Tibial nerve (tissue), 4 donors: ENCODE data around the gene EIF3F. TPM values are rescaled to one million over a fixed set of nuclear protein-coding genes. Genes with fewer than 3 reads are reported as not detected.
A peak's percentile ranks its signal among the peaks of the same experiment; 100 is the strongest.

Experiments
- DNase-seq, 2 donors: peaks; one replicate each; pipeline ENCODE4 v3.0.0-alpha.2; 2019; ENCODE audit warnings: low spot score in 2 of 2
- H3K27ac ChIP-seq, 4 donors: fragments of 200-600 bp; sonication (generic) in 3 of 4; one replicate each; pipeline ENCODE4 v1.5.1; 2017 to 2019; ENCODE audit warnings: mild to moderate bottlenecking in 1 of 4
- H3K27me3 ChIP-seq, 2 donors: fragments of 200-600 bp; sonication (generic) in 1 of 2; one replicate each; pipeline versions ENCODE4 v1.5.1 to v1.6.0; 2017 to 2019
- H3K36me3 ChIP-seq, 3 donors: fragments of 200-600 bp; sonication (generic); one replicate each; pipeline ENCODE4 v1.5.1; 2018 to 2019
- H3K4me1 ChIP-seq, 4 donors: fragments of 200-600 bp; sonication (generic) in 3 of 4; one replicate each; pipeline ENCODE4 v1.5.1; 2017 to 2019
- H3K4me3 ChIP-seq, 4 donors: fragments of 200-600 bp; sonication (generic) in 3 of 4; one replicate each; pipeline ENCODE4 v1.5.1; 2017 to 2019; ENCODE audit warnings: mild to moderate bottlenecking in 1 of 4, moderate library complexity in 1 of 4
- H3K9me3 ChIP-seq, 4 donors: fragments of 200-600 bp; sonication (generic) in 3 of 4; one replicate each; pipeline ENCODE4 v1.5.1; 2017 to 2019
- CTCF ChIP-seq, 5 experiments: fragments of 200-600 bp in 3 of 5; fragments of 450-650 bp in 2 of 5; sonication (generic) in 3 of 5; IDR thresholded peaks; one replicate each; pipeline ENCODE4 v1.5.1; 2016 to 2019; ENCODE audit warnings: antibody characterized with exemption in 5 of 5, mild to moderate bottlenecking in 3 of 5, moderate library complexity in 2 of 5
- EP300 ChIP-seq, 2 donors: sonication (generic); formaldehyde crosslinking; IDR thresholded peaks; one replicate each; pipeline ENCODE4 v1.6.1; 2017; ENCODE audit warnings: antibody characterized with exemption in 2 of 2, mild to moderate bottlenecking in 1 of 2
- POLR2A ChIP-seq, 2 donors: fragments of 450-650 bp; IDR thresholded peaks; one replicate each; pipeline ENCODE4 v1.6.1; 2017; ENCODE audit warnings: antibody characterized with exemption in 2 of 2, mild to moderate bottlenecking in 2 of 2, moderate library complexity in 2 of 2
- WGBS, 2 donors: methylation state at CpG; one replicate each; pipeline ENCODE4 v1.1.5; 2018; 5-methylcytosine and 5-hydroxymethylcytosine counted together
- total RNA-seq, 4 donors: library from RNA; depleted of rRNA; stranded (reverse); fragments of >200 nt; gene quantifications; one replicate each; pipeline ENCODE4 v1.1.0, GENCODE V29; 2016

EIF3F gene
- total RNA-seq, 4 donors from 2014 or later, result 144 to 195 (median 162) TPM

- DNase-seq, result no peak
- TF ChIP-seq EP300 (IDR thresholded peaks at IDR 0.05) (peak in 1 of 2 donors; percentile 58), POLR2A (IDR thresholded peaks at IDR 0.05) (no peak)
- H3K27ac ChIP-seq, result peak overlapping the region in 2 of 4 donors; percentile 76 to 80
- no peaks in the 10 kb centered on the region for H3K36me3 ChIP-seq
- no peak overlapping the region for H3K4me3 ChIP-seq
- WGBS, 2 donors, result 50 to 58% methylated on average over 5 of the region's 5 CpGs
- no peaks in the 10 kb centered on the region for H3K27me3 ChIP-seq
- H3K4me1 ChIP-seq, result peaks cover 0 to 6% (median 0%) of the 10 kb centered on the region in 4 donors
- H3K9me3 ChIP-seq, result no peaks in the 10 kb centered on the region
Measured at GRCh38 chr11:7973011-7973410, 14.1 kb upstream of the EIF3F start.

- H3K36me3 ChIP-seq, result no peaks in the 10 kb centered on the region
- DNase-seq, result no peak
- H3K4me3 ChIP-seq, result no peak overlapping the region
- TF ChIP-seq EP300 (IDR thresholded peaks at IDR 0.05) (no peak), POLR2A (IDR thresholded peaks at IDR 0.05) (no peak), CTCF (IDR thresholded peaks at IDR 0.05) (no peak)
- H3K9me3 ChIP-seq, result no peaks in the 10 kb centered on the region
- H3K27ac ChIP-seq, result peak overlapping the region in 3 of 4 donors; percentile 1 to 62 (median 47)
- no peaks in the 10 kb centered on the region for H3K27me3 ChIP-seq
- peaks cover 0 to 6% (median 0%) of the 10 kb centered on the region in 4 donors for H3K4me1 ChIP-seq
- WGBS, 2 donors, result 78 to 84% methylated on average over 2 of the region's 2 CpGs
Measured at GRCh38 chr11:7974668-7975067, 12.5 kb upstream of the EIF3F start.

GRCh38 chr11:7977232-7977917 lies 9.8 kb upstream of the EIF3F start:
- TF ChIP-seq POLR2A (IDR thresholded peaks at IDR 0.05) (no peak), EP300 (IDR thresholded peaks at IDR 0.05) (no peak), CTCF (IDR thresholded peaks at IDR 0.05) (no peak)
- Histone ChIP-seq H3K27ac (no peak overlapping the region), H3K27me3 (no peaks in the 10 kb centered on the region), H3K9me3 (no peaks in the 10 kb centered on the region), H3K4me1 (peaks cover 0 to 6% (median 0%) of the 10 kb centered on the region in 4 donors), H3K36me3 (no peaks in the 10 kb centered on the region), H3K4me3 (no peak overlapping the region)
- WGBS, 2 donors, result 45 to 56% methylated on average over 5 of the region's 5 CpGs
- no peak for DNase-seq

- H3K27me3 ChIP-seq, result no peaks in the 10 kb centered on the region
- 60 to 79% methylated on average over 1 of the region's 1 CpG for WGBS, 2 donors
- H3K36me3 ChIP-seq, result no peaks in the 10 kb centered on the region
- H3K9me3 ChIP-seq, result no peaks in the 10 kb centered on the region
- no peak overlapping the region for H3K27ac ChIP-seq
- TF ChIP-seq EP300 (IDR thresholded peaks at IDR 0.05), result no peak
- TF ChIP-seq POLR2A (IDR thresholded peaks at IDR 0.05), result no peak
- TF ChIP-seq CTCF (IDR thresholded peaks at IDR 0.05), result no peak
- no peak overlapping the region for H3K4me3 ChIP-seq
- DNase-seq, result no peak
- peaks cover 0 to 15% (median 4%) of the 10 kb centered on the region in 4 donors for H3K4me1 ChIP-seq
Measured at GRCh38 chr11:7981619-7982157, 5.4 kb upstream of the EIF3F start.

GRCh38 chr11:7982582-7983119 lies 4.5 kb upstream of the EIF3F start:
- no peak for DNase-seq
- no peak for TF ChIP-seq EP300 (IDR thresholded peaks at IDR 0.05)
- no peak for TF ChIP-seq CTCF (IDR thresholded peaks at IDR 0.05)
- TF ChIP-seq POLR2A (IDR thresholded peaks at IDR 0.05), result no peak
- H3K4me3 ChIP-seq, result no peak overlapping the region
- H3K27ac ChIP-seq, result no peak overlapping the region
- H3K36me3 ChIP-seq, result no peaks in the 10 kb centered on the region
- WGBS, 2 donors, result 74 to 79% methylated on average over 1 of the region's 1 CpG
- no peaks in the 10 kb centered on the region for H3K9me3 ChIP-seq
- H3K27me3 ChIP-seq, result no peaks in the 10 kb centered on the region
- H3K4me1 ChIP-seq, result peaks cover 0 to 10% (median 4%) of the 10 kb centered on the region in 4 donors
